Thoracic aorta (tissue), 2 donors: ENCODE measurements around the gene HTR4. TPM values are rescaled to one million over a fixed set of nuclear protein-coding genes. Genes with fewer than 3 reads are reported as not detected.

ENCODE experiments used
- ATAC-seq: fragments of 150-250 bp; one replicate; pipeline ENCODE4 v1.8.0; 2017; ENCODE audit warnings: low read depth; ENCODE audit not compliant: insufficient number of reproducible peaks, low FRiP score
- DNase-seq: peaks from one replicate; pipeline ENCODE4 v3.0.0-alpha.2; 2020; ENCODE audit warnings: low spot score
- H3K27ac ChIP-seq, 2 donors: fragments of 200-600 bp; sonication (generic); 1 replicate in 1 of 2; 2 replicates in 1 of 2; pipeline ENCODE4 v1.5.1; 2016; ENCODE audit warnings: mild to moderate bottlenecking in 2 of 2, moderate library complexity in 2 of 2
- H3K27me3 ChIP-seq: fragments of 200-600 bp; sonication (generic); replicated peaks from 2 replicates; pipeline ENCODE4 v1.6.0; 2016; ENCODE audit warnings: mild to moderate bottlenecking; ENCODE audit not compliant: insufficient read depth
- H3K36me3 ChIP-seq: fragments of 200-600 bp; sonication (generic); one replicate; pipeline ENCODE4 v1.5.1; 2016
- H3K4me1 ChIP-seq, 2 donors: fragments of 200-600 bp; sonication (generic); 1 replicate in 1 of 2; 2 replicates in 1 of 2; pipeline versions ENCODE4 v1.5.1 to v1.6.0; 2016; ENCODE audit warnings: low read depth in 2 of 2, mild to moderate bottlenecking in 1 of 2; ENCODE audit not compliant: control insufficient read depth in 1 of 2
- H3K4me3 ChIP-seq: fragments of 200-600 bp; sonication (generic); 2 replicates; pipeline ENCODE4 v1.5.1; 2016; ENCODE audit warnings: mild to moderate bottlenecking
- H3K9me3 ChIP-seq: fragments of 200-600 bp; sonication (generic); 2 replicates; pipeline ENCODE4 v1.5.1; 2016
- CTCF ChIP-seq: fragments of 200-600 bp; sonication (generic); IDR thresholded peaks from one replicate; pipeline ENCODE4 v1.5.1; 2019; ENCODE audit warnings: antibody characterized with exemption
- total RNA-seq, 2 donors: library from RNA; depleted of rRNA; stranded (reverse); fragments of >200 nt; gene quantifications; one replicate each; pipeline versions ENCODE4 v1.1.0 to v1.2.3, GENCODE V29; 2016

HTR4 gene
- total RNA-seq, 2 donors from 2014 or later: 3.9 to 7.8 TPM

- Histone ChIP-seq H3K9me3 (no peaks in the 10 kb centered on the region), H3K36me3 (no peaks in the 10 kb centered on the region), H3K4me1 (peaks cover 4 to 8% of the 10 kb centered on the region in 2 donors), H3K27ac (no peak overlapping the region), H3K4me3 (no peak overlapping the region), H3K27me3 (no peaks in the 10 kb centered on the region)
- no peak for ATAC-seq
- no peak for TF ChIP-seq CTCF
- DNase-seq: no peak
These were observed 2.8 kb downstream of the HTR4 start for GRCh38 chr5:148651528-148651927.

- DNase-seq (no peak), ATAC-seq (no peak)
- no peaks in the 10 kb centered on the region for H3K27me3 ChIP-seq
- no peak for TF ChIP-seq CTCF
- no peaks in the 10 kb centered on the region for H3K9me3 ChIP-seq
- no peak overlapping the region for H3K4me3 ChIP-seq
- no peak overlapping the region for H3K27ac ChIP-seq
- H3K36me3 ChIP-seq: no peaks in the 10 kb centered on the region
- no peaks in the 10 kb centered on the region for H3K4me1 ChIP-seq
These were observed 8.8 kb downstream of the HTR4 start for GRCh38 chr5:148645527-148645926.

- Histone ChIP-seq H3K4me3 (no peak overlapping the region), H3K9me3 (no peaks in the 10 kb centered on the region), H3K27me3 (no peaks in the 10 kb centered on the region), H3K4me1 (no peaks in the 10 kb centered on the region), H3K36me3 (no peaks in the 10 kb centered on the region), H3K27ac (no peak overlapping the region)
- TF ChIP-seq CTCF: no peak
- DNase-seq (no peak), ATAC-seq (no peak)
These were observed 12.6 kb downstream of the HTR4 start for GRCh38 chr5:148641735-148642134.

- H3K36me3 ChIP-seq: no peaks in the 10 kb centered on the region
- ATAC-seq: no peak
- no peak for DNase-seq
- H3K4me3 ChIP-seq: no peak overlapping the region
- no peak for TF ChIP-seq CTCF
- H3K27ac ChIP-seq: no peak overlapping the region
- H3K4me1 ChIP-seq: no peaks in the 10 kb centered on the region
- no peaks in the 10 kb centered on the region for H3K9me3 ChIP-seq
- no peaks in the 10 kb centered on the region for H3K27me3 ChIP-seq
These were observed 13.9 kb downstream of the HTR4 start for GRCh38 chr5:148640471-148640870.

GRCh38 chr5:148639081-148639480, 15.2 kb downstream of the HTR4 start:
- H3K27me3 ChIP-seq: no peaks in the 10 kb centered on the region
- no peaks in the 10 kb centered on the region for H3K4me1 ChIP-seq
- no peak for DNase-seq
- no peaks in the 10 kb centered on the region for H3K9me3 ChIP-seq
- no peak overlapping the region for H3K4me3 ChIP-seq
- no peak for ATAC-seq
- no peak overlapping the region for H3K27ac ChIP-seq
- no peaks in the 10 kb centered on the region for H3K36me3 ChIP-seq
- TF ChIP-seq CTCF: no peak
